ENCODE data around the gene CPD. TPM values are rescaled to one million over a fixed set of nuclear protein-coding genes. Genes with fewer than 3 reads are reported as not detected.
"Not testable (repeated sequence)": the region's sequence is repeated elsewhere in the genome, so short reads cannot be mapped to it uniquely, and the experiment has no call there.

The CPD gene
- total and polyA plus RNA-seq, 8 donors = 4.6 to 48.4 (median 32.7) TPM

- H3K27ac ChIP-seq = no peak overlapping the region
These were observed 35.8 kb downstream of the CPD start for GRCh38 chr17:30414486-30414885.

DNA sequence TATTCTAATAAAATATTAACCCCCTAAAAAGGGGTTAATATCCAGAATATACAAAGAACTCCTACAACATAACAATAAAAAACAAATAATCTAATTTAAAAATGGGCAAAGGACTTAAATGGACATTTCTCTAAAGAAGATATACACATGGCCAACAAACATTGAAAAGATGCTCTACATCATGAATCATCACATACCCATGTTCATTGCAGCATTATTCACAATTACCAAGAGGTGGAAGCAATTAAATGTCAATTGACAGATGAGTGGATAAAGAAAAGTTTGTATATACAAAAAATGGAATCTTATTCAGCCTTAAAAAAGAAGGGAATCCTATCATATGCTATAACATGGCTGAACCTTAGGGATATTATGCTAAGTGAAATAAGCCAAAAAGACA is 36.8 kb downstream of the CPD start:
- Histone ChIP-seq H3K4me3 (no peak overlapping the region), H3K27ac (no peak overlapping the region), H3K4me1 (no peaks in the 10 kb centered on the region), H3K27me3 (no peaks in the 10 kb centered on the region), H3K36me3 (no peaks in the 10 kb centered on the region), H3K9me3 (no peaks in the 10 kb centered on the region)
- intact Hi-C loops (cut with DNase I) = no loop called here
- no peak for FAIRE-seq
- no peak for TF ChIP-seq CTCF (IDR thresholded peaks at IDR 0.05)
- ATAC-seq = no peak
- no peak for DNase-seq

More at GRCh38 chr17:30414486-30414885, 35.8 kb downstream of the CPD start:
- WGBS, 2 donors = 94 to 97% methylated on average over 4 of the region's 4 CpGs
- intact Hi-C loops (cut with DNase I) = no loop called here
- DNase-seq = no peak
- H3K9me3 ChIP-seq = no peaks in the 10 kb centered on the region
- no peak overlapping the region for H3K4me3 ChIP-seq
- TF ChIP-seq CTCF (IDR thresholded peaks at IDR 0.05) = no peak
- H3K36me3 ChIP-seq = no peaks in the 10 kb centered on the region
- ATAC-seq = no peak
- no peak for FAIRE-seq
- no peaks in the 10 kb centered on the region for H3K4me1 ChIP-seq
- no peaks in the 10 kb centered on the region for H3K27me3 ChIP-seq

GRCh38 chr17:30418070-30418469 is 39.3 kb downstream of the CPD start:
- H3K4me3 ChIP-seq; FAIRE-seq; H3K27me3 ChIP-seq; H3K27ac ChIP-seq; H3K4me1 ChIP-seq; H3K9me3 ChIP-seq; DNase-seq; ATAC-seq; intact Hi-C loops (cut with DNase I): not testable (repeated sequence)
- peaks cover 0 to 16% (median 3%) of the 10 kb centered on the region in 3 donors for H3K36me3 ChIP-seq
- WGBS, 2 donors = 100% methylated on average over 1 of the region's 1 CpG

DNA sequence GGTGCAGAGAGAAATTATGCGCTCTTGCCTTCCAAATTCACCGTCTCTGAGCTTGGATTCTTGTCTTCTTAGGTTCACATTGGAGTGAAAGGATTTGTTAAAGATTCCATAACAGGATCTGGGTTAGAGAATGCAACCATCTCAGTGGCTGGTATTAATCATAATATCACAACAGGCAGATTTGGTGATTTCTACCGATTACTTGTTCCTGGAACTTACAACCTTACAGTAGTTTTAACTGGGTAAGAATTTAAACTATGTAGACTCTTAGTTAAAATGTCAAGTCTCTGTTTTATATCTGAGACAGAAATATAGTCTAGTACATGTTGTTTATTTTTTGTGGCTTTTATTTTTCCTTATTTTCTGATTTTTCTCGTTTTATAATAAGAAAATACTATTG is 42.9 kb downstream of the CPD start:
- no peak overlapping the region for H3K4me3 ChIP-seq
- H3K36me3 ChIP-seq = peaks cover 0 to 18% (median 3%) of the 10 kb centered on the region in 3 donors
- no peaks in the 10 kb centered on the region for H3K9me3 ChIP-seq
- no peak for TF ChIP-seq CTCF (IDR thresholded peaks at IDR 0.05)
- H3K4me1 ChIP-seq = no peaks in the 10 kb centered on the region
- H3K27me3 ChIP-seq = no peaks in the 10 kb centered on the region
- 75% methylated on average over 4 of the region's 4 CpGs for WGBS, 2 donors
- FAIRE-seq (no peak), DNase-seq (no peak), ATAC-seq (no peak)
- H3K27ac ChIP-seq = no peak overlapping the region
- intact Hi-C loops (cut with DNase I) = no loop called here

DNA sequence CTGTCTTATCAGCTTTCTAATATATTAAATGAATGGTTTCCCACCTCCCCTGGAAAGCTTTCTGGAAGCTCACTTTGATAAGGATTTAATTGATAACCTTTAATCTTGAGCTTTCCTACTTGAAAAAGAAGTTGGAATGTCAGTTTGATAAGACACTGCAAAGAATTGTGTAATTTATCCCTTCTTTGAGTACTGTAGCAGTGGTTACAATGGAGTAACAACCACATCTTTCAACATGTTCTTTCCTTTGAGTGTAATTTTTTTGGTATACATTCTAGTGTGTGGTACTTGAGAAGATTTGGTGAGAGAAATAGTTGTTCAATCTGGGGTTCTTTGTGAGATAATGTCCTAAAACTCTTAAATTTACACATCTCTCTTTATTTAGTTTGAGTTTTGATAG is 43.4 kb downstream of the CPD start:
- Histone ChIP-seq H3K4me3 (no peak overlapping the region), H3K4me1 (no peaks in the 10 kb centered on the region), H3K36me3 (peaks cover 0 to 18% (median 3%) of the 10 kb centered on the region in 3 donors), H3K9me3 (no peaks in the 10 kb centered on the region), H3K27me3 (no peaks in the 10 kb centered on the region), H3K27ac (no peak overlapping the region)
- intact Hi-C loops (cut with DNase I) = no loop called here
- no peak for DNase-seq
- FAIRE-seq = no peak
- TF ChIP-seq CTCF (IDR thresholded peaks at IDR 0.05) = no peak
- ATAC-seq = no peak

DNA sequence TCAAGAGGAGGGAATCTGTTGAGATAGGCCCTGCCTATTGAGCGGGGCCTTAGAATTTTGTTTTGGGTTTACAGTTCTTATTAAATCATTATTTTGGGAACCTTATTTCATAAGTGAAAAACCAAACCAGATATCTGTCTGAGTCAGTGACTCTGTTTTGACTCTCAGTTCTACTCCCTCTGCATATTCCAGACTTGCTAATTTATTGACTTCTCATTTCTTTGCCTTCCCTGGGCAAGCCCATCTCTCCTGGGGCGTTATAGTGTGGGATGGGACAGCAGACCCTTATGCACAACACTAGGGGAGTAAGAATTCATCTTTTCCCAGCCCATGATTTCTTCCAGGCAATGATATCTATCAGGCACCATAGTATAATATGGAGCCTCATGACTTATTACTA is 45.7 kb downstream of the CPD start:
- no peak for ATAC-seq
- no peak for DNase-seq
- no peak overlapping the region for H3K4me3 ChIP-seq
- TF ChIP-seq CTCF (IDR thresholded peaks at IDR 0.05) = no peak
- WGBS, 2 donors = 98 to 100% methylated on average over 2 of the region's 2 CpGs
- no peaks in the 10 kb centered on the region for H3K9me3 ChIP-seq
- H3K4me1 ChIP-seq = no peaks in the 10 kb centered on the region
- H3K27me3 ChIP-seq = no peaks in the 10 kb centered on the region
- no peak overlapping the region for H3K27ac ChIP-seq
- intact Hi-C loops (cut with DNase I) = no loop called here
- peaks cover 0 to 18% (median 3%) of the 10 kb centered on the region in 3 donors for H3K36me3 ChIP-seq
- FAIRE-seq = no peak
